Large intestine (tissue), 3 donors: ENCODE measurements around the gene TPX2. TPM values are rescaled to one million over a fixed set of nuclear protein-coding genes. Genes with fewer than 3 reads are reported as not detected.

ENCODE experiments used
- DNase-seq, 2 donors: peaks; one replicate each; pipeline versions ENCODE4 v3.0.0 to v3.0.0-alpha.2; 2013
- H3K27ac ChIP-seq: one replicate; pipeline ENCODE4 v1.5.1; 2013; ENCODE audit warnings: low read length
- H3K27me3 ChIP-seq: 2 replicates; pipeline ENCODE4 v1.6.1; 2013; ENCODE audit warnings: low read length; ENCODE audit not compliant: control insufficient read depth, insufficient read depth
- H3K36me3 ChIP-seq: 2 replicates; pipeline ENCODE4 v1.6.1; 2013; ENCODE audit warnings: low read length; ENCODE audit not compliant: control insufficient read depth, insufficient read depth
- H3K4me1 ChIP-seq: one replicate; pipeline ENCODE4 v1.6.1; 2013; ENCODE audit warnings: low read length; ENCODE audit not compliant: control insufficient read depth, insufficient read depth
- H3K4me3 ChIP-seq: one replicate; pipeline ENCODE4 v1.5.1; 2013; ENCODE audit warnings: low read length
- H3K9me3 ChIP-seq: one replicate; pipeline ENCODE4 v1.6.1; 2013; ENCODE audit warnings: mild to moderate bottlenecking, low read depth, low read length, moderate library complexity; ENCODE audit not compliant: control insufficient read depth
- WGBS: methylation state at CpG from one replicate; pipeline ENCODE4 v1.1.5; 2013; ENCODE audit warnings: low lambda C conversion rate; ENCODE audit not compliant: insufficient coverage; 5-methylcytosine and 5-hydroxymethylcytosine counted together
- polyA plus RNA-seq: library from polyadenylated mRNA; unstranded; fragments of 120-200 nt; gene quantifications from one replicate; pipeline ENCODE4 v1.2.1, GENCODE V29; 2013

Gene TPX2
- polyA plus RNA-seq, 1 donor = 21.8 TPM

DNA sequence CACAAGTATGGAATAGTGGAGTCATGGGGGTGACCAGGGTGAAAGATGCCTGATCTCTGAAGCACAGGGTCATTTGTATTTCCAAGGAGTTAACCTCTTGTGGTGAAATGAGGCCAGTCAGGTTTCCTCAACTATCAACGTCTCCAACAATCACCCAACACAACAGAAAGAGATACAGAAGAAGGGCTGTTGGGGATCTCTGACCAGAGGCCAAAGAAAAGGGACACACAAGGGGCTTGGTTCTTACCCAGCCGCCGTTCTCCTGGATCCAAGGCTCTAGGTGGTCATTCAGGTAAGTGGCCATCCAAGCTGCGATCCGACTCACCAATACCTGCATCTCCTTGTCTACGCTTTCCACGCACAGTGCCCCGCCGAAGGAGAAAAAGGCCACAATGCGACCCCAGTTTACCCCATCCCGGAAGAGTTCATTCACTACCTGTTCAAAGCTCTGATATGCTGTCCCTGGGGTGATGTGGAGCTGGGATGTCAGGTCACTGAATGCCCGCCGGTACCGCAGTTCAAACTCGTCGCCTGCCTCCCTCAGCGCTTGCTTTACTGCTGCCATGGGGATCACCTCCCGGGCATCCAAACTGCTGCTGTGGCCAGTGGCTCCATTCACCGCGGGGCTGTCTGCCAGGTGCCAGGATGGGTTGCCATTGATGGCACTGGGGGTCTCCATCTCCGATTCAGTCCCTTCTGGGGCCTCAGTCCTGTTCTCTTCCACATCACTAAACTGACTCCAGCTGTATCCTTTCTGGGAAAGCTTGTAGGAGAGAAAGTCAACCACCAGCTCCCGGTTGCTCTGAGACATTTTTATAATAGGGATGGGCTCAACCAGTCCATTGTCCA, 17.5 kb upstream of the TPX2 start:
- H3K4me1 ChIP-seq = peaks cover 30% of the 10 kb centered on the region
- H3K4me3 ChIP-seq = peak overlapping the region; percentile 87
- H3K27me3 ChIP-seq = no peaks in the 10 kb centered on the region
- no peaks in the 10 kb centered on the region for H3K9me3 ChIP-seq
- peak overlapping the region; percentile 96 for H3K27ac ChIP-seq
- no CpG with 5 or more reads among the region's 22 CpGs for WGBS
- peak in 1 of 2 donors; percentile 52 for DNase-seq
- H3K36me3 ChIP-seq = peaks cover 15% of the 10 kb centered on the region

- H3K36me3 ChIP-seq = peaks cover 13% of the 10 kb centered on the region
- DNase-seq = peak; percentile 76 to 84
- H3K9me3 ChIP-seq = no peaks in the 10 kb centered on the region
- peak within 1 kb of the TSS; percentile 87 for H3K4me3 ChIP-seq
- peaks cover 24% of the 10 kb centered on the region for H3K4me1 ChIP-seq
- no peaks in the 10 kb centered on the region for H3K27me3 ChIP-seq
- no CpG with 5 or more reads among the region's 38 CpGs for WGBS
- peak within 1 kb of the TSS; percentile 96 for H3K27ac ChIP-seq
Measured at GRCh38 chr20:31722257-31723068, 16.6 kb upstream of the TPX2 start, which contains the start of gene BCL2L1. Gene BCL2L1, minus strand, starts transcription at chr20:31722868. Its CDS starts 650 bp downstream, at chr20:31722218.

- no CpG with 5 or more reads among the region's 10 CpGs for WGBS
- Histone ChIP-seq H3K27ac (peak overlapping the region; percentile 96), H3K9me3 (no peaks in the 10 kb centered on the region), H3K4me1 (peaks cover 19% of the 10 kb centered on the region), H3K27me3 (no peaks in the 10 kb centered on the region), H3K4me3 (peak overlapping the region; percentile 87), H3K36me3 (peaks cover 9% of the 10 kb centered on the region)
- no peak for DNase-seq
Measured at GRCh38 chr20:31723069-31723318, 16.1 kb upstream of the TPX2 start.

- peak; percentile 97 to 99 for DNase-seq
- no peaks in the 10 kb centered on the region for H3K9me3 ChIP-seq
- no CpG with 5 or more reads among the region's 77 CpGs for WGBS
- H3K27me3 ChIP-seq = no peaks in the 10 kb centered on the region
- H3K4me3 ChIP-seq = peak overlapping the region; percentile 87
- H3K4me1 ChIP-seq = peaks cover 17% of the 10 kb centered on the region
- H3K36me3 ChIP-seq = peaks cover 7% of the 10 kb centered on the region
- peak overlapping the region; percentile 96 for H3K27ac ChIP-seq
Measured at GRCh38 chr20:31723319-31724078, 15.6 kb upstream of the TPX2 start.

DNA sequence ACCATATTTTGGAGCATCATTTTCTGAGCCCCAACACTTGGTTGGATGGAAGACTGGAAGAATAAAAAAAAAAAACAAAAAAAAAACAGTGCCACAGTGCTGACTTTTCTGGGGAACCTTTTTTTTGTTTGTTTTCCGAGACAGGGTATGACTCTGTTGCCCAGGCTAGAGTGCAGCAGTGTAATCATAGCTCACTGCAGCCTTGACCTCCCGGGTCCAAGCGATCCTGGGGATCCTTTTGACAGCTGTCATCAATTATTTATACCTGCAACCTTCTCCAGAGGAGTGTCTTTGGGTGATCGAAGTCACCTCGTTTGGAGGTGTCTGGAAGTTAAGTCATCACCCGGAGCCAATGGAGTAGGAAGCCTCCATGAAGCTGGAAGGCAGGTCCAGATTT, 7.8 kb upstream of the TPX2 start:
- Histone ChIP-seq H3K36me3 (no peaks in the 10 kb centered on the region), H3K4me3 (no peak overlapping the region), H3K27me3 (no peaks in the 10 kb centered on the region), H3K9me3 (no peaks in the 10 kb centered on the region), H3K4me1 (no peaks in the 10 kb centered on the region), H3K27ac (no peak overlapping the region)
- WGBS = no CpG with 5 or more reads among the region's 6 CpGs
- no peak for DNase-seq

- no peaks in the 10 kb centered on the region for H3K36me3 ChIP-seq
- H3K27me3 ChIP-seq = no peaks in the 10 kb centered on the region
- H3K4me3 ChIP-seq = peak overlapping the region; percentile 76
- 0% methylated on average over 2 of the region's 11 CpGs for WGBS
- H3K27ac ChIP-seq = peak overlapping the region; percentile 58
- no peak for DNase-seq
- H3K9me3 ChIP-seq = no peaks in the 10 kb centered on the region
- no peaks in the 10 kb centered on the region for H3K4me1 ChIP-seq
Measured at GRCh38 chr20:31739550-31739977, 474 bp downstream of the TPX2 start.

- H3K9me3 ChIP-seq = no peaks in the 10 kb centered on the region
- no peaks in the 10 kb centered on the region for H3K36me3 ChIP-seq
- no peaks in the 10 kb centered on the region for H3K27me3 ChIP-seq
- peak overlapping the region; percentile 76 for H3K4me3 ChIP-seq
- H3K4me1 ChIP-seq = no peaks in the 10 kb centered on the region
- H3K27ac ChIP-seq = no peak overlapping the region
- peak in 1 of 2 donors; percentile 27 for DNase-seq
- WGBS = no CpG with 5 or more reads among the region's 1 CpG
Measured at GRCh38 chr20:31740208-31740607, 1.1 kb downstream of the TPX2 start.

DNA sequence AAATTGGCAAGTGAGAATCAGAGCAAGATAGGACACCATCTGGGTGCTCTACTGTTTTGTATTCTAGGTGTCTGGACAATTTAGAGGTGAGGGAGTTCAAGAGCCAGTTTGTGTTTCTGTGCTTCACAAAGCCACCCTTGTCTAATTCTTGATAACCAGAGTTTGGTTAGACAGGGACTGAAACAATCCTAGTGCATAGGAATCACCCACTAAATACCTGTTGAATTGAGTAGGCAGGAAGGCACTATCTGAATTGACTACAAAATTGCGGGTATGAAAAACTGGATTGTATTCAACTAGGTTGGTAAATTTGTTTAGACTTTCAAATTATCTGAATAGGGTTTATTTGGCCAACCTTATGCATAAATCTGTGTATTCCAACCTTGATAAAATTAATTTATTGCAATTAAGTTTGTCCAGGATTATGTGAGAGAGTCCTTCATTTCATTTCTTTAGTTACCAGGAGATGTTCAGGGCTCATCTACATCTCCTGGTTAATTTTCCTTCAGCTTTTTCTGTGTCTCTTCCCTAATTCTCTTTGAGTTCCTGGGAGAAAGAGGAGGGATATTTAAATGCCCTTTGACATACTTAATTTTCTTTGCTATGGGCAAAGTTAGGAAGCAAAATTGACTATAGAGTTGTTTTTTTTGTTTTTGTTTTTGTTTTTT, 1.7 kb downstream of the TPX2 start:
- 50% methylated on average over 1 of the region's 1 CpG for WGBS
- peak overlapping the region; percentile 76 for H3K4me3 ChIP-seq

DNA sequence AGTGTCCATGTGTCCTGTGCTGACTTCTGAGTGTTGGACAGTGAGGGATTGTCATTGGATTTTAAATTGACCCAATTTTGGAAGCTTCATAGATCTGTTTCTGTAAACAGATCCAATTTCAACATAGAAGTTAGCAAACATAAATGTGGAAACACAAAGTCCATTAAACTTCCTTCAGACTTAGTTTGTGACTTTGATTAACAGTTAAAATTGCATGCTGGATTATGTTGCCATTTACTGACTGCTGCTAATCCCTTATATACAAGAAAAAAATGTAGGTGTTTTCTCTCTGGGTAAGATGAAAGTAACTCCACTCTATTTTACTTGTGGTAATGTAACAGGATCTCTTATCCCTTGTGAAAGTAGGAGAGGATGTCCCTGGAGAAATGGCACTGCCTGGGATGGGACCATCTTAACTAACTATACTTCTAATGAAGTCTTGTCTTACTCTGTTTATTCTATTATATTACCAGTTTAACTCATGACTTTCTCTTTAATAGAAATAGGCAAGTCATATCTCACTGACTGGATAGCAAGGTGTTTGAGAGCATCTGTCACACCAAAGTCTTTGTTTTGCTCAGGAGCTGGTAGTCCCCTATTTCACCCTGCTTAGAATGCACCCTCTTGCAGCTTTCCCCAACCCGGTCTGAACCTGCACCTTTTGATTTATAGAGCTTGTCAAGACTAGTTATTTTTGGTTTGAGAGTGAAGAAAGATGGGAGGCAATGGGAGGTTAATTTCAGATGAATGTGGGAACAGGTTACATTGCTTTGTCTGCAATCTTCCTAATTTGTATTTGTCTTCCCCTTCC, 7.2 kb downstream of the TPX2 start:
- no peak for DNase-seq
- Histone ChIP-seq H3K36me3 (no peaks in the 10 kb centered on the region), H3K27ac (no peak overlapping the region), H3K27me3 (no peaks in the 10 kb centered on the region), H3K4me3 (no peak overlapping the region), H3K9me3 (no peaks in the 10 kb centered on the region), H3K4me1 (no peaks in the 10 kb centered on the region)
- WGBS = 20% methylated on average over 1 of the region's 1 CpG

More for the DNA sequence above, 1.7 kb downstream of the TPX2 start:
- no peak for DNase-seq
- Histone ChIP-seq H3K27me3 (no peaks in the 10 kb centered on the region), H3K9me3 (no peaks in the 10 kb centered on the region), H3K27ac (no peak overlapping the region), H3K4me1 (no peaks in the 10 kb centered on the region), H3K36me3 (no peaks in the 10 kb centered on the region)
